ENCODE data around the gene CHPF.
A peak's percentile ranks its signal among the peaks of the same experiment; 100 is the strongest.

The CHPF gene

GRCh38 chr2:219526320-219527075 lies 17.1 kb downstream of the CHPF start:
- Histone ChIP-seq H3K36me3 (no peaks in the 10 kb centered on the region), H3K4me2 (no peak overlapping the region), H3K27ac (no peak overlapping the region), H3K4me1 (peaks cover 6 to 29% (median 23%) of the 10 kb centered on the region in 10 experiments; a peak in 18 of 20 replicates), H3K4me3 (no peak overlapping the region), H4K20me1 (peaks cover 0 to 37% (median 0%) of the 10 kb centered on the region in 11 experiments; a peak in 8 of 22 replicates), H3K9ac (no peak overlapping the region), H3K9me3 (replicated peaks in 1 of 11) (no peaks in the 10 kb centered on the region), H3K27me3 (peaks cover 77 to 86% (median 85%) of the 10 kb centered on the region in 11 experiments)
- TF ChIP-seq Cebpa-rat (IDR thresholded peaks at IDR 0.05), result no peak

- H3K4me1 ChIP-seq, result peaks cover 6 to 36% (median 30%) of the 10 kb centered on the region in 10 experiments; a peak in 18 of 20 replicates
- TF ChIP-seq Cebpa-rat (IDR thresholded peaks at IDR 0.05), result no peak
- H3K27me3 ChIP-seq, result peaks cover 85 to 94% (median 91%) of the 10 kb centered on the region in 11 experiments
- no peak overlapping the region for H3K27ac ChIP-seq
- H3K9ac ChIP-seq, result no peak overlapping the region
- H4K20me1 ChIP-seq, result peaks cover 0 to 38% (median 0%) of the 10 kb centered on the region in 11 experiments; a peak in 8 of 22 replicates
- H3K4me2 ChIP-seq, result no peak overlapping the region
- H3K36me3 ChIP-seq, result no peaks in the 10 kb centered on the region
- H3K4me3 ChIP-seq, result no peak overlapping the region
- no peaks in the 10 kb centered on the region for H3K9me3 ChIP-seq (replicated peaks in 1 of 11)
These were observed 17.9 kb downstream of the CHPF start for GRCh38 chr2:219525533-219526232.

DNA sequence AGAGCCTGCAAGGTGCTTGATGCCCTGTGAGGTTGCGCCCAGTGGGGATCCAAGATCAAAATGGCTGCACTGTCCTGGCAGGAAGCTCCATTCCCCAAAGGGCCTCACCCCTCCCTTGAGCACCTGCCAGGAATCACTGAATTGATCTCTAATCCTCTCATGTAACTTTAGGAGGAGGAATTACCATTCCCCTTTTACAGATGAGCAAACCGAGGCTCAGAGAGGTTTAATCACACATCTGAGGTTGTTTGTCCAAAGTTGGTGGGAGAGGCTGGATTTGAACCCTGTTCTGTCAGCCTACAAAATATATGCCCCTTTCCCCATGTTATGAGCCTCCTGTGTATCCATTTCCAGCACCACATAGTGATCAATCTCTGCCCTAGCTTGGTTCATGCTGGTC lies 18.8 kb downstream of the CHPF start:
- Histone ChIP-seq H4K20me1 (peaks cover 0 to 46% (median 0%) of the 10 kb centered on the region in 11 experiments; a peak in 8 of 22 replicates), H3K36me3 (no peaks in the 10 kb centered on the region), H3K4me3 (no peak overlapping the region), H3K27me3 (peaks cover 84 to 96% (median 89%) of the 10 kb centered on the region in 11 experiments), H3K4me1 (peaks cover 6 to 36% (median 27%) of the 10 kb centered on the region in 10 experiments; a peak in 18 of 20 replicates), H3K9me3 (replicated peaks in 1 of 11) (no peaks in the 10 kb centered on the region), H3K27ac (no peak overlapping the region), H3K4me2 (no peak overlapping the region), H3K9ac (no peak overlapping the region)
- TF ChIP-seq Cebpa-rat (IDR thresholded peaks at IDR 0.05), result no peak

- H3K4me1 ChIP-seq, result peaks cover 6 to 38% (median 25%) of the 10 kb centered on the region in 10 experiments; a peak in 18 of 20 replicates
- peaks cover 0 to 37% (median 0%) of the 10 kb centered on the region in 11 experiments; a peak in 8 of 22 replicates for H4K20me1 ChIP-seq
- peak overlapping the region; percentile 27 to 60 (median 50); a peak in 19 of 22 replicates for H3K4me2 ChIP-seq
- TF ChIP-seq Cebpa-rat (IDR thresholded peaks at IDR 0.05), result no peak
- H3K36me3 ChIP-seq, result no peaks in the 10 kb centered on the region
- no peaks in the 10 kb centered on the region for H3K9me3 ChIP-seq (replicated peaks in 1 of 11)
- no peak overlapping the region for H3K9ac ChIP-seq
- peaks cover 68 to 79% (median 72%) of the 10 kb centered on the region in 11 experiments for H3K27me3 ChIP-seq
- H3K4me3 ChIP-seq, result no peak overlapping the region
- no peak overlapping the region for H3K27ac ChIP-seq
These were observed 20.5 kb downstream of the CHPF start for GRCh38 chr2:219523031-219523671.

DNA sequence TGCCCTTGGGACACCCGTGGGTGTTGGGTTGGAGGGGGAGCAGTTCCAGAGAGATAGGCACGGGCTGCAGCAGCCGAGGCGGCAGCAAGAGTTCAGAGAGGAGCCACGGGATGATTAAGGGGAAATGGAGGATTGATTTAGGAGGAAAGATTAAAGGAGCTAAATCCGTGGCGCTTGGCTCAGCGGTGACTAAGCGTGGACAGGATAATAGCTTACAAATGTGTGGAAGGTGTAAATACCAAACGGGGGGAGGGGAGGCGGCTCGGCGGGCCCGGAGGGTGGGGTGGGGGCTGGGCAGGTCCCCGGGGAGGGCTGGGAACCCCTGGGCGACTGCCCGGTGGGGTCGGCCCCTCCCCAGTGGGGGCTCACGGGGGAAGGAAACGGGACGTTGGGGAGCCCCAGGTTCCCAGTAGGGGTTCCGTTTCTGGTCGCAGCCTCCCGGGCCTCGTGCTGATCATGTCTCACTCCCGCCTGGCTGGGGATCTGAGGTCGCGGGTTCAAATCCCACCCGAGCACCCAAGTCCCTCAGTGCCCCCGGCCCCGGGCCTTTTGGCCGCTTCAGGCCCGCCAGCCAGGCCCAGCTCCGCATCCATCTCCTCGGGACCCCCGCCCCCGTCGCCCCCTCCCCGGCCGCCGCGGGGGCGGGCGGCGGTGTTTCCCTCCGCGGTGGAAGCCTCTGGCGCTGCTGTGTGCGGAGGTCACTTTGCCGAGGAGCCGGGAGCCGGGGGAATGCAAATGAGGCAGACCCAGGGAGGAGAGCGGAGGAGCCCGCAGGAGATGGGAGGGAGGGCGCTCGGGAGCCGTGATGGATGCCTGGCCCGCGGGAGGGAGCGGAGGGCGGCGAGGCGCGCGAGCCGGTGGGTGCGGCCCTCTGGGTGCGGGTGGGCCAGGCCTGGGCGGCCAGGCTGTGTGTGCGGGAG lies 21.2 kb downstream of the CHPF start:
- Histone ChIP-seq H3K9me3 (replicated peaks in 1 of 11) (no peaks in the 10 kb centered on the region), H3K27me3 (peaks cover 60 to 71% (median 64%) of the 10 kb centered on the region in 11 experiments), H3K4me3 (no peak overlapping the region), H3K9ac (peak overlapping the region in 1 of 11 experiments; percentile 31; a peak in 1 of 22 replicates), H3K36me3 (no peaks in the 10 kb centered on the region), H4K20me1 (peaks cover 0 to 32% (median 0%) of the 10 kb centered on the region in 11 experiments; a peak in 8 of 22 replicates), H3K4me2 (peak overlapping the region; percentile 30 to 66 (median 50); a peak in 19 of 22 replicates), H3K4me1 (peaks cover 9 to 46% (median 32%) of the 10 kb centered on the region in 10 experiments), H3K27ac (no peak overlapping the region)
- no peak for TF ChIP-seq Cebpa-rat (IDR thresholded peaks at IDR 0.05)

GRCh38 chr2:219521066-219521880 lies 22.3 kb downstream of the CHPF start:
- Histone ChIP-seq H4K20me1 (peaks cover 0 to 32% (median 0%) of the 10 kb centered on the region in 11 experiments; a peak in 6 of 22 replicates), H3K27me3 (peaks cover 49 to 60% (median 53%) of the 10 kb centered on the region in 11 experiments), H3K9ac (peak overlapping the region in 1 of 11 experiments; percentile 5; a peak in 1 of 22 replicates), H3K9me3 (replicated peaks in 1 of 11) (no peaks in the 10 kb centered on the region), H3K4me3 (no peak overlapping the region), H3K27ac (no peak overlapping the region), H3K4me2 (peak overlapping the region in 10 of 11 experiments; percentile 24 to 66 (median 35); a peak in 17 of 22 replicates), H3K4me1 (peaks cover 19 to 57% (median 43%) of the 10 kb centered on the region in 10 experiments), H3K36me3 (no peaks in the 10 kb centered on the region)
- no peak for TF ChIP-seq Cebpa-rat (IDR thresholded peaks at IDR 0.05)

GRCh38 chr2:219520079-219520478 lies 23.5 kb downstream of the CHPF start:
- H3K4me3 ChIP-seq, result no peak overlapping the region
- H3K9me3 ChIP-seq (replicated peaks in 1 of 11), result no peaks in the 10 kb centered on the region
- peaks cover 19 to 69% (median 55%) of the 10 kb centered on the region in 10 experiments for H3K4me1 ChIP-seq
- H3K27me3 ChIP-seq, result peaks cover 39 to 55% (median 45%) of the 10 kb centered on the region in 11 experiments
- peak overlapping the region in 1 of 11 experiments; percentile 10; a peak in 1 of 22 replicates for H3K4me2 ChIP-seq
- TF ChIP-seq Cebpa-rat (IDR thresholded peaks at IDR 0.05), result no peak
- no peak overlapping the region for H3K9ac ChIP-seq
- peaks cover 0 to 33% (median 2%) of the 10 kb centered on the region in 11 experiments; a peak in 9 of 22 replicates for H4K20me1 ChIP-seq
- no peaks in the 10 kb centered on the region for H3K36me3 ChIP-seq
- no peak overlapping the region for H3K27ac ChIP-seq
